Esophagus squamous epithelium (tissue), 4 donors: ENCODE measurements around the gene SRSF3.

Experiments used
- CTCF ChIP-seq, 6 experiments: fragments of 450-650 bp in 4 of 6; fragments of 200-600 bp in 2 of 6; sonication (generic) in 2 of 6; IDR thresholded peaks; one replicate each; pipeline ENCODE4 v1.5.1; 2016 to 2019; ENCODE audit warnings: antibody characterized with exemption in 6 of 6, mild to moderate bottlenecking in 4 of 6, moderate library complexity in 4 of 6
- POLR2A ChIP-seq, 4 donors: fragments of 450-650 bp; IDR thresholded peaks; one replicate each; pipeline ENCODE4 v1.6.1; 2017; ENCODE audit warnings: antibody characterized with exemption in 4 of 4, mild to moderate bottlenecking in 4 of 4, moderate library complexity in 3 of 4

- TF ChIP-seq POLR2A (IDR thresholded peaks at IDR 0.05) = no peak
- TF ChIP-seq CTCF (IDR thresholded peaks at IDR 0.05) = no peak
These were observed 3.9 kb upstream of the SRSF3 start for GRCh38 chr6:36590237-36590636.
